Measurements from ENCODE around the gene KLHDC8B. TPM values are rescaled to one million over a fixed set of nuclear protein-coding genes. Genes with fewer than 3 reads are reported as not detected.

Gene KLHDC8B
- total and polyA plus RNA-seq, 2 of the 4 experiments (the other 2 are of a cell fraction): 16.3 to 16.5 TPM

GRCh38 chr3:49199900-49200281 is 28.5 kb downstream of the KLHDC8B start:
- no peaks in the 10 kb centered on the region for H4K20me1 ChIP-seq (ENCODE audit: insufficient read depth, low read length)

More at GRCh38 chr3:49199900-49200281, 28.5 kb downstream of the KLHDC8B start:
- H4K91ac ChIP-seq (ENCODE audit: insufficient read depth, low read depth, low read length): no peak overlapping the region
- no peak overlapping the region for H3K4me3 ChIP-seq (ENCODE audit: insufficient read depth, low read depth, low read length)
- no peak overlapping the region for H3K18ac ChIP-seq (ENCODE audit: low read depth, low read length)
- H2AK5ac ChIP-seq (ENCODE audit: low read depth, low read length): no peak overlapping the region
- H2AK9ac ChIP-seq (replicated peaks; ENCODE audit: low read depth, low read length, poor library complexity): no peak overlapping the region
- no peak overlapping the region for H2BK20ac ChIP-seq (ENCODE audit: low read depth, low read length)
- in situ Hi-C loops (cut with MboI; ENCODE audit: low sequenced_read_pairs) (no loop called here), dilution Hi-C loops (cut with HindIII; ENCODE audit: low sequenced_read_pairs, unreplicated experiment) (no loop called here), intact Hi-C loops (cut with micrococcal nuclease) (no loop called here)
- WGBS, 2 experiments (ENCODE audit: extremely low coverage in 2 of 2, insufficient read length in 1 of 2): 76% methylated on average over 12 of the region's 15 CpGs; no CpG with 5 or more reads in 1 of the 2 experiments
- H3K9me3 ChIP-seq (ENCODE audit: control insufficient read depth, insufficient read depth, low read length): no peaks in the 10 kb centered on the region
- H3K14ac ChIP-seq (replicated peaks; ENCODE audit: low read depth, low read length): no peak overlapping the region
- H2AFZ ChIP-seq (replicated peaks; ENCODE audit: low read length, poor library complexity): no peak overlapping the region
- no peak overlapping the region for H3K27ac ChIP-seq (ENCODE audit: insufficient read depth, low read length)
- no peaks in the 10 kb centered on the region for H3K9me1 ChIP-seq (ENCODE audit: insufficient read depth, low read length)
- no peak overlapping the region for H3K9ac ChIP-seq (ENCODE audit: low read depth, low read length)
- no peak overlapping the region for H2BK120ac ChIP-seq (ENCODE audit: low read depth, low read length)
- no peak overlapping the region for H2BK5ac ChIP-seq (ENCODE audit: low read depth, low read length, poor library complexity, severe bottlenecking)
- no peak for TF ChIP-seq MAFK (IDR thresholded peaks at IDR 0.05; ENCODE audit: low read depth, low read length)
- no peak for TF ChIP-seq MXI1 (IDR thresholded peaks at IDR 0.05; ENCODE audit: borderline replicate concordance, low read depth, low read length)
- TF ChIP-seq MAZ (IDR thresholded peaks at IDR 0.05; ENCODE audit: borderline replicate concordance, low read depth, low read length): no peak
- TF ChIP-seq CHD1 (IDR thresholded peaks at IDR 0.05; ENCODE audit: low read depth, low read length): no peak
- TF ChIP-seq RCOR1 (IDR thresholded peaks at IDR 0.05; ENCODE audit: insufficient replicate concordance, low read length): no peak
- TF ChIP-seq CTCF (conservative IDR thresholded peaks at IDR 0.05; ENCODE audit: low read depth, low read length): no peak
- TF ChIP-seq RFX5 (IDR thresholded peaks at IDR 0.05; ENCODE audit: low read depth, low read length): no peak
- TF ChIP-seq SMC3 (IDR thresholded peaks at IDR 0.05; ENCODE audit: low read depth, low read length): no peak
- ChIA-PET CTCF (no interaction called here), POLR2A (ENCODE audit: unreplicated experiment) (no interaction called here)
- H3K4me1 ChIP-seq (ENCODE audit: control insufficient read depth, insufficient read depth, low read length): no peaks in the 10 kb centered on the region
- DNase-seq (no peak), ATAC-seq (ENCODE audit: low read depth) (no peak)
- no peak overlapping the region for H2BK15ac ChIP-seq (ENCODE audit: low read depth, low read length)
- H3K56ac ChIP-seq (ENCODE audit: extremely low read depth, insufficient read depth, low read length): no peak overlapping the region
- no peak overlapping the region for H3K4ac ChIP-seq (ENCODE audit: low read depth, low read length)
- no TSS peak for BruUV-seq (replicated peaks)
- H4K5ac ChIP-seq (ENCODE audit: low read depth, low read length): no peak overlapping the region
- H3K27me3 ChIP-seq (ENCODE audit: control insufficient read depth, insufficient read depth, low read length): peaks cover 1% of the 10 kb centered on the region; the same call in 1 of the 2 replicates
- no peaks in the 10 kb centered on the region for H3K79me1 ChIP-seq (ENCODE audit: low read depth in 1 of 2, low read length in 2 of 2)
- H3K23ac ChIP-seq (ENCODE audit: low read depth, low read length): no peak overlapping the region
- H3K4me2 ChIP-seq (ENCODE audit: low read depth, low read length): no peak overlapping the region
- H4K8ac ChIP-seq (ENCODE audit: low read depth in 2 of 2, low read length in 2 of 2): no peak overlapping the region
- H3K36me3 ChIP-seq (ENCODE audit: control insufficient read depth, insufficient read depth, low read length): no peaks in the 10 kb centered on the region
